Stimulated activated naive B cell treated with anti-CD40 and anti-IgM and Interleukin-4, amounts not matched to agents 10 μg/mL and 1 μg/mL and 100 μg/mL, for 72 hours (primary cell): Measurements from ENCODE around the gene HOGA1.

Experiments used
- ATAC-seq, 2 donors: fragments of 150-1000 bp; cut with Tn5 transposase; replicated peaks; 2 replicates each; pipeline ENCODE4 v1.10.0; 2021; ENCODE audit warnings: moderate library complexity in 1 of 2
- DNase-seq: peaks from one replicate; pipeline ENCODE4 v3.0.0; 2021
- H3K27ac Mint-ChIP-seq: one replicate; pipeline ENCODE4 v1.8.0; 2022; ENCODE audit warnings: mild to moderate bottlenecking, mixed read lengths
- H3K27me3 Mint-ChIP-seq, 2 donors: one replicate each; pipeline ENCODE4 v1.8.0; 2022; ENCODE audit warnings: mixed read lengths in 2 of 2
- H3K36me3 Mint-ChIP-seq, 2 donors: one replicate each; pipeline ENCODE4 v1.8.0; 2022; ENCODE audit warnings: mixed read lengths in 2 of 2, mild to moderate bottlenecking in 1 of 2
- H3K4me1 Mint-ChIP-seq, 2 donors: one replicate each; pipeline ENCODE4 v1.8.0; 2022; ENCODE audit warnings: mixed read lengths in 2 of 2, mild to moderate bottlenecking in 1 of 2
- H3K4me3 Mint-ChIP-seq, 2 donors: one replicate each; pipeline ENCODE4 v1.8.0; 2022; ENCODE audit warnings: mild to moderate bottlenecking in 2 of 2, mixed read lengths in 2 of 2, moderate library complexity in 1 of 2
- H3K9me3 Mint-ChIP-seq, 2 donors: one replicate each; pipeline ENCODE4 v1.8.0; 2022; ENCODE audit warnings: mixed read lengths in 2 of 2, mild to moderate bottlenecking in 1 of 2

HOGA1 gene

GRCh38 chr10:97598407-97599271, 14.4 kb downstream of the HOGA1 start:
- H3K4me1 Mint-ChIP-seq = no peaks in the 10 kb centered on the region
- DNase-seq (no peak), ATAC-seq (no peak)
- H3K27ac Mint-ChIP-seq = no peak overlapping the region
- H3K27me3 Mint-ChIP-seq = no peaks in the 10 kb centered on the region
- H3K9me3 Mint-ChIP-seq = no peaks in the 10 kb centered on the region
- no peak overlapping the region for H3K4me3 Mint-ChIP-seq
- no peaks in the 10 kb centered on the region for H3K36me3 Mint-ChIP-seq

- H3K4me3 Mint-ChIP-seq = no peak overlapping the region
- H3K27ac Mint-ChIP-seq = no peak overlapping the region
- H3K27me3 Mint-ChIP-seq = no peaks in the 10 kb centered on the region
- H3K4me1 Mint-ChIP-seq = no peaks in the 10 kb centered on the region
- no peaks in the 10 kb centered on the region for H3K36me3 Mint-ChIP-seq
- no peak for DNase-seq
- no peaks in the 10 kb centered on the region for H3K9me3 Mint-ChIP-seq
- no peak for ATAC-seq
Observed at GRCh38 chr10:97599272-97599619, 15.1 kb downstream of the HOGA1 start.

- ATAC-seq = no peak
- Mint-ChIP-seq H3K9me3 (no peaks in the 10 kb centered on the region), H3K27me3 (no peaks in the 10 kb centered on the region), H3K36me3 (no peaks in the 10 kb centered on the region), H3K4me1 (no peaks in the 10 kb centered on the region), H3K27ac (no peak overlapping the region), H3K4me3 (no peak overlapping the region)
- no peak for DNase-seq
Observed at GRCh38 chr10:97600616-97601015, 16.4 kb downstream of the HOGA1 start.

- Mint-ChIP-seq H3K9me3 (no peaks in the 10 kb centered on the region), H3K36me3 (no peaks in the 10 kb centered on the region), H3K4me3 (no peak overlapping the region), H3K27ac (no peak overlapping the region), H3K27me3 (no peaks in the 10 kb centered on the region), H3K4me1 (no peaks in the 10 kb centered on the region)
- no peak for DNase-seq
- ATAC-seq = no peak
Observed at GRCh38 chr10:97601268-97602215, 17.4 kb downstream of the HOGA1 start.

GRCh38 chr10:97607095-97607636, 23.0 kb downstream of the HOGA1 start:
- Mint-ChIP-seq H3K36me3 (no peaks in the 10 kb centered on the region), H3K27me3 (no peaks in the 10 kb centered on the region), H3K9me3 (no peaks in the 10 kb centered on the region), H3K4me3 (no peak overlapping the region), H3K4me1 (no peaks in the 10 kb centered on the region), H3K27ac (no peak overlapping the region)
- DNase-seq (no peak), ATAC-seq (no peak)

- Mint-ChIP-seq H3K4me3 (no peak overlapping the region), H3K27me3 (no peaks in the 10 kb centered on the region), H3K9me3 (no peaks in the 10 kb centered on the region), H3K4me1 (no peaks in the 10 kb centered on the region), H3K27ac (no peak overlapping the region), H3K36me3 (no peaks in the 10 kb centered on the region)
- DNase-seq (no peak), ATAC-seq (no peak)
Observed at GRCh38 chr10:97608991-97609561, 24.9 kb downstream of the HOGA1 start.

GRCh38 chr10:97611473-97611872, 27.3 kb downstream of the HOGA1 start:
- DNase-seq = no peak
- Mint-ChIP-seq H3K27me3 (no peaks in the 10 kb centered on the region), H3K27ac (no peak overlapping the region), H3K9me3 (no peaks in the 10 kb centered on the region), H3K4me1 (no peaks in the 10 kb centered on the region), H3K4me3 (no peak overlapping the region), H3K36me3 (no peaks in the 10 kb centered on the region)
- ATAC-seq = no peak

- no peaks in the 10 kb centered on the region for H3K27me3 Mint-ChIP-seq
Observed at GRCh38 chr10:97612386-97612785, 28.2 kb downstream of the HOGA1 start.

GRCh38 chr10:97618285-97618684, 34.1 kb downstream of the HOGA1 start:
- Mint-ChIP-seq H3K36me3 (no peaks in the 10 kb centered on the region), H3K27ac (no peak overlapping the region), H3K4me3 (no peak overlapping the region), H3K27me3 (no peaks in the 10 kb centered on the region), H3K9me3 (no peaks in the 10 kb centered on the region), H3K4me1 (no peaks in the 10 kb centered on the region)
- no peak for ATAC-seq
- no peak for DNase-seq

More at GRCh38 chr10:97612386-97612785, 28.2 kb downstream of the HOGA1 start:
- ATAC-seq (peak in 1 of 2 donors; percentile 33), DNase-seq (no peak)
- H3K4me1 Mint-ChIP-seq = no peaks in the 10 kb centered on the region
- no peak overlapping the region for H3K4me3 Mint-ChIP-seq
- no peak overlapping the region for H3K27ac Mint-ChIP-seq
- H3K9me3 Mint-ChIP-seq = no peaks in the 10 kb centered on the region
- H3K36me3 Mint-ChIP-seq = no peaks in the 10 kb centered on the region

GRCh38 chr10:97618733-97619132, 34.5 kb downstream of the HOGA1 start:
- Mint-ChIP-seq H3K27ac (no peak overlapping the region), H3K4me1 (no peaks in the 10 kb centered on the region), H3K36me3 (no peaks in the 10 kb centered on the region), H3K9me3 (no peaks in the 10 kb centered on the region), H3K4me3 (no peak overlapping the region), H3K27me3 (no peaks in the 10 kb centered on the region)
- no peak for ATAC-seq
- no peak for DNase-seq

- DNase-seq (no peak), ATAC-seq (no peak)
- no peaks in the 10 kb centered on the region for H3K9me3 Mint-ChIP-seq
- H3K4me1 Mint-ChIP-seq = no peaks in the 10 kb centered on the region
- H3K36me3 Mint-ChIP-seq = no peaks in the 10 kb centered on the region
- H3K4me3 Mint-ChIP-seq = no peak overlapping the region
- H3K27ac Mint-ChIP-seq = no peak overlapping the region
- no peaks in the 10 kb centered on the region for H3K27me3 Mint-ChIP-seq
Observed at GRCh38 chr10:97623277-97623676, 39.1 kb downstream of the HOGA1 start.

GRCh38 chr10:97627731-97628130, 43.5 kb downstream of the HOGA1 start:
- H3K9me3 Mint-ChIP-seq = no peaks in the 10 kb centered on the region
- no peak for ATAC-seq
- H3K36me3 Mint-ChIP-seq = no peaks in the 10 kb centered on the region

GRCh38 chr10:97628228-97628627, 44.0 kb downstream of the HOGA1 start:
- Mint-ChIP-seq H3K36me3 (peaks cover under 1 to 4% of the 10 kb centered on the region in 2 donors), H3K9me3 (no peaks in the 10 kb centered on the region), H3K4me3 (no peak overlapping the region), H3K4me1 (peaks cover 5 to 7% of the 10 kb centered on the region in 2 donors), H3K27me3 (peaks cover 0 to 2% of the 10 kb centered on the region in 2 donors), H3K27ac (no peak overlapping the region)
- ATAC-seq (no peak), DNase-seq (no peak)

More at GRCh38 chr10:97627731-97628130, 43.5 kb downstream of the HOGA1 start:
- no peaks in the 10 kb centered on the region for H3K27me3 Mint-ChIP-seq
- H3K4me3 Mint-ChIP-seq = no peak overlapping the region
- peaks cover under 1 to 2% of the 10 kb centered on the region in 2 donors for H3K4me1 Mint-ChIP-seq
- DNase-seq = no peak
- no peak overlapping the region for H3K27ac Mint-ChIP-seq

GRCh38 chr10:97629289-97629688, 45.1 kb downstream of the HOGA1 start:
- peaks cover 0 to 4% of the 10 kb centered on the region in 2 donors for H3K27me3 Mint-ChIP-seq
- peak overlapping the region; percentile 47 for H3K27ac Mint-ChIP-seq
- DNase-seq (no peak), ATAC-seq (no peak)
- peaks cover 2 to 6% of the 10 kb centered on the region in 2 donors for H3K36me3 Mint-ChIP-seq
- peaks cover 10 to 16% of the 10 kb centered on the region in 2 donors for H3K4me1 Mint-ChIP-seq
- H3K9me3 Mint-ChIP-seq = no peaks in the 10 kb centered on the region
- H3K4me3 Mint-ChIP-seq = no peak overlapping the region
